PC-3 (cell line): ENCODE data around the gene ETV1. TPM values are rescaled to one million over a fixed set of nuclear protein-coding genes. Genes with fewer than 3 reads are reported as not detected.

ENCODE experiments used
- ATAC-seq: fragments of 200-7000 bp; cut with Tn5 transposase; 2 replicates; pipeline ENCODE4 v1.9.1; 2020; ENCODE audit warnings: mild to moderate bottlenecking, moderate library complexity
- BruUV-seq: library from RNA; stranded (reverse); fragments of 400-500 nt; replicated peaks from 2 replicates; lab custom pipeline; 2021; lab: Mats Ljungman, UMichigan
- CTCF ChIA-PET: fragments of 300-600 bp; sonication (Branson Sonifier 250); formaldehyde crosslinking; loops from one replicate; lab custom pipeline; 2022; ENCODE audit warnings: antibody characterized with exemption; lab: Charles Lee
- POLR2A ChIA-PET: fragments of 300-600 bp; sonication (Branson Sonifier 250); formaldehyde crosslinking; loops from one replicate; lab custom pipeline; 2022; ENCODE audit warnings: antibody characterized with exemption; ENCODE audit not compliant: unreplicated experiment; lab: Charles Lee
- DNase-seq: peaks from one replicate; pipeline ENCODE4 v3.0.0-alpha.2; 2015
- H2AFZ ChIP-seq: fragments of 300-600 bp; sonication (generic); 2 replicates; pipeline ENCODE4 v1.6.0; 2016; ENCODE audit warnings: antibody characterized with exemption, low read length
- H3F3A ChIP-seq: fragments of 300-600 bp; sonication (generic); one replicate; pipeline ENCODE4 v1.6.0; 2017; ENCODE audit warnings: antibody characterized with exemption, low read length, control low read depth, mild to moderate bottlenecking; ENCODE audit not compliant: unreplicated experiment
- H3K27ac ChIP-seq: fragments of 300-600 bp; sonication (generic); 2 replicates; pipeline ENCODE4 v1.5.1; 2016; ENCODE audit warnings: mild to moderate bottlenecking, low read length
- H3K27me3 ChIP-seq: fragments of 300-600 bp; sonication (generic); 2 replicates; pipeline ENCODE4 v1.6.1; 2016; ENCODE audit warnings: low read length, mixed read lengths
- H3K36me3 ChIP-seq: fragments of 300-600 bp; sonication (generic); 2 replicates; pipeline ENCODE4 v1.6.1; 2016; ENCODE audit warnings: low read depth, mixed run types, low read length, mixed read lengths
- H3K4me1 ChIP-seq: fragments of 300-600 bp; sonication (generic); 2 replicates; pipeline ENCODE4 v1.5.1; 2016; ENCODE audit warnings: low read length; ENCODE audit not compliant: insufficient read depth
- H3K4me2 ChIP-seq: fragments of 300-600 bp; sonication (generic); 2 replicates; pipeline ENCODE4 v1.6.0; 2016; ENCODE audit warnings: low read length
- H3K4me3 ChIP-seq: fragments of 300-600 bp; sonication (generic); 2 replicates; pipeline ENCODE4 v1.5.1; 2016; ENCODE audit warnings: mild to moderate bottlenecking, low read length, mixed read lengths
- H3K79me2 ChIP-seq: fragments of 300-600 bp; sonication (generic); 2 replicates; pipeline ENCODE4 v1.6.1; 2017; ENCODE audit warnings: low read length, mixed read lengths
- H3K9ac ChIP-seq: fragments of 300-600 bp; sonication (generic); 2 replicates; pipeline ENCODE4 v1.6.0; 2016; ENCODE audit warnings: mild to moderate bottlenecking, low read length
- H3K9me2 ChIP-seq: fragments of 300-600 bp; sonication (generic); replicated peaks from 2 replicates; pipeline ENCODE4 v1.6.1; 2016; ENCODE audit warnings: mixed run types, low read length, mixed read lengths
- H3K9me3 ChIP-seq: fragments of 300-600 bp; sonication (generic); 2 replicates; pipeline ENCODE4 v1.6.1; 2016; ENCODE audit warnings: low read length, mixed read lengths
- H4K20me1 ChIP-seq: fragments of 300-600 bp; sonication (generic); 2 replicates; pipeline ENCODE4 v1.6.1; 2016; ENCODE audit warnings: low read length, mixed read lengths
- CTCF ChIP-seq: fragments of 300-600 bp; sonication (generic); conservative IDR thresholded peaks from 2 replicates; pipeline ENCODE4 v1.5.1; 2017; ENCODE audit warnings: antibody characterized with exemption, low read depth, mild to moderate bottlenecking, low read length
- EZH2 ChIP-seq: fragments of 300-600 bp; sonication (generic); IDR thresholded peaks from one replicate; pipeline ENCODE4 v1.6.1; 2017; ENCODE audit warnings: antibody characterized with exemption, mild to moderate bottlenecking, low read length; ENCODE audit not compliant: unreplicated experiment
- EZH2phosphoT487 ChIP-seq: fragments of 300-600 bp; sonication (generic); IDR thresholded peaks from 2 replicates; pipeline ENCODE4 v1.6.1; 2018; ENCODE audit warnings: mild to moderate bottlenecking, antibody characterized with exemption, low read length, borderline replicate concordance
- intact Hi-C: fragments of 100-400 bp; cut with micrococcal nuclease; formaldehyde crosslinking; loops from 2 replicates; pipeline ENCODE4 v1.9.0; 2023
- total RNA-seq: library from RNA; depleted of rRNA; stranded (reverse); fragments of >200 nt; gene quantifications from 2 replicates; pipeline ENCODE4 v1.2.3, GENCODE V29; 2014

Gene ETV1
- total RNA-seq, 1 experiment from 2014 or later, result 20.6 TPM

- H3F3A ChIP-seq, result peaks cover under 1% of the 10 kb centered on the region
- POLR2A ChIA-PET, result no interaction called here
- no peak for TF ChIP-seq EZH2
- TF ChIP-seq EZH2phosphoT487, result no peak
- no peak for TF ChIP-seq CTCF
- no peaks in the 10 kb centered on the region for H3K9me3 ChIP-seq
- no peak for ATAC-seq
- H3K79me2 ChIP-seq, result no peaks in the 10 kb centered on the region
- DNase-seq, result peak; percentile 8
- H3K4me2 ChIP-seq, result no peak overlapping the region
- intact Hi-C loops, result no loop called here
- no peak overlapping the region for H3K27ac ChIP-seq
- no TSS peak for BruUV-seq
- H3K9me2 ChIP-seq, result no peaks in the 10 kb centered on the region
- CTCF ChIA-PET, result no interaction called here
- no peaks in the 10 kb centered on the region for H3K36me3 ChIP-seq
- H3K27me3 ChIP-seq, result no peaks in the 10 kb centered on the region
- H3K9ac ChIP-seq, result no peak overlapping the region
- no peaks in the 10 kb centered on the region for H4K20me1 ChIP-seq
- no peak overlapping the region for H3K4me3 ChIP-seq
- no peak overlapping the region for H2AFZ ChIP-seq
- peaks cover 22% of the 10 kb centered on the region for H3K4me1 ChIP-seq
Observed at GRCh38 chr7:13874783-13875182, 114.7 kb downstream of the ETV1 start.

- ChIA-PET CTCF (no interaction called here), POLR2A (no interaction called here)
Observed at GRCh38 chr7:13872709-13873108, 116.8 kb downstream of the ETV1 start.

More at GRCh38 chr7:13872709-13873108, 116.8 kb downstream of the ETV1 start:
- H3K36me3 ChIP-seq, result no peaks in the 10 kb centered on the region
- no peaks in the 10 kb centered on the region for H3K79me2 ChIP-seq
- H4K20me1 ChIP-seq, result no peaks in the 10 kb centered on the region
- peaks cover 1% of the 10 kb centered on the region for H3K4me1 ChIP-seq
- H3K27ac ChIP-seq, result no peak overlapping the region
- ATAC-seq (no peak), DNase-seq (no peak)
- intact Hi-C loops, result no loop called here
- H3K9ac ChIP-seq, result no peak overlapping the region
- H2AFZ ChIP-seq, result no peak overlapping the region
- TF ChIP-seq EZH2 (no peak), EZH2phosphoT487 (no peak), CTCF (no peak)
- no peak overlapping the region for H3K4me2 ChIP-seq
- no peaks in the 10 kb centered on the region for H3K27me3 ChIP-seq
- H3K4me3 ChIP-seq, result no peak overlapping the region
- H3F3A ChIP-seq, result no peaks in the 10 kb centered on the region
- H3K9me3 ChIP-seq, result no peaks in the 10 kb centered on the region
- no peaks in the 10 kb centered on the region for H3K9me2 ChIP-seq
- no TSS peak for BruUV-seq
